Muscle of back (tissue), 11 donors: ENCODE data around the gene CASTOR1. TPM values are rescaled to one million over a fixed set of nuclear protein-coding genes. Genes with fewer than 3 reads are reported as not detected.

ENCODE experiments used
- DNase-seq, 3 donors: peaks; one replicate each; pipeline versions ENCODE4 v3.0.0 to v3.0.0-alpha.2; 2013
- polyA plus RNA-seq, 10 donors: library from polyadenylated mRNA; unstranded; fragments of 120-200 nt; gene quantifications; one replicate each; pipeline ENCODE4 v1.2.1, GENCODE V29; 2013; ENCODE audit not compliant: insufficient read length in 10 of 10

Gene CASTOR1
- polyA plus RNA-seq, 10 donors = 2.1 to 6.3 (median 3.8) TPM

GRCh38 chr22:30245985-30246813 lies 43.1 kb downstream of the CASTOR1 start, which contains the start of gene LIF:
Gene LIF, minus strand, starts transcription at chr22:30246759. Its CDS starts 64 bp downstream, at chr22:30246695.
- peak in 2 of 3 donors; percentile 46 to 76 for DNase-seq

GRCh38 chr22:30245181-30245984 lies 43.9 kb downstream of the CASTOR1 start:
- DNase-seq = no peak

- DNase-seq = no peak
Measured at GRCh38 chr22:30244641-30245040, 44.7 kb downstream of the CASTOR1 start.

GRCh38 chr22:30244066-30244465 lies 45.2 kb downstream of the CASTOR1 start:
- no peak for DNase-seq

- DNase-seq = no peak
Measured at GRCh38 chr22:30243661-30244060, 45.6 kb downstream of the CASTOR1 start.

- peak in 2 of 3 donors; percentile 34 to 72 for DNase-seq
Measured at GRCh38 chr22:30241576-30242371, 47.5 kb downstream of the CASTOR1 start.

GRCh38 chr22:30240541-30241417 lies 48.5 kb downstream of the CASTOR1 start:
- DNase-seq = no peak

- no peak for DNase-seq
Measured at GRCh38 chr22:30239488-30240405, 49.6 kb downstream of the CASTOR1 start.

GRCh38 chr22:30238661-30239487 lies 50.4 kb downstream of the CASTOR1 start:
- DNase-seq = peak; percentile 62 to 88 (median 74)

- DNase-seq = no peak
Measured at GRCh38 chr22:30238136-30238535, 51.2 kb downstream of the CASTOR1 start.

- no peak for DNase-seq
Measured at GRCh38 chr22:30236875-30237274, 52.4 kb downstream of the CASTOR1 start.

GRCh38 chr22:30235687-30236170 lies 53.6 kb downstream of the CASTOR1 start:
- DNase-seq = peak in 1 of 3 donors; percentile 76

Other genes starting within 250 kb of the CASTOR1 start
- gene HORMAD2, start 209.0 kb downstream of the CASTOR1 start, polyA plus RNA-seq = under 1 TPM in 1 of 10 donors, not detected in 9; 0.15 TPM
- 1 to 10 TPM in 3 of 10 donors, under 1 TPM in 7; 0.62 to 1.5 (median 0.80) TPM for gene LIF, start 42.7 kb downstream of the CASTOR1 start, polyA plus RNA-seq
- gene OSM, start 22.7 kb downstream of the CASTOR1 start, polyA plus RNA-seq = under 1 TPM; 0.17 to 0.43 (median 0.29) TPM
- 1 to 10 TPM; 5.0 to 9.5 (median 7.0) TPM for gene TBC1D10A, start 37.4 kb upstream of the CASTOR1 start, polyA plus RNA-seq
- 10 to 100 TPM; 63.8 to 95.9 (median 73.0) TPM for gene SF3A1, start 67.4 kb upstream of the CASTOR1 start, polyA plus RNA-seq
- 1 to 10 TPM in 8 of 10 donors, under 1 TPM in 2; 0.80 to 1.9 (median 1.3) TPM for gene CCDC157, start 67.5 kb upstream of the CASTOR1 start, polyA plus RNA-seq
- 10 to 100 TPM in 9 of 10 donors, 1 to 10 TPM in 1; 8.8 to 15.6 (median 11.1) TPM for gene RNF215, start 97.9 kb upstream of the CASTOR1 start, polyA plus RNA-seq
- 1 to 10 TPM; 1.2 to 2.8 (median 2.0) TPM for gene SEC14L2, start 107.5 kb upstream of the CASTOR1 start, polyA plus RNA-seq
- 1 to 10 TPM; 4.1 to 8.5 (median 5.6) TPM for gene MTFP1, start 136.3 kb upstream of the CASTOR1 start, polyA plus RNA-seq
- gene SEC14L3, start 182.5 kb upstream of the CASTOR1 start, polyA plus RNA-seq = under 1 TPM in 2 of 10 donors, not detected in 8; 0.08 to 0.10 TPM
- gene SEC14L4, start 216.2 kb upstream of the CASTOR1 start, polyA plus RNA-seq = under 1 TPM in 9 of 10 donors, not detected in 1; 0.08 to 0.29 (median 0.18) TPM